GM19025 (cell line): ENCODE data around the gene SHROOM1.

Experiments
- ATAC-seq: cut with Tn5 transposase; IDR thresholded peaks from one replicate; pipeline ENCODE4 v1.9.1; 2021; ENCODE audit warnings: mild to moderate bottlenecking, low read depth, moderate library complexity; ENCODE audit not compliant: unreplicated experiment

The SHROOM1 gene

DNA sequence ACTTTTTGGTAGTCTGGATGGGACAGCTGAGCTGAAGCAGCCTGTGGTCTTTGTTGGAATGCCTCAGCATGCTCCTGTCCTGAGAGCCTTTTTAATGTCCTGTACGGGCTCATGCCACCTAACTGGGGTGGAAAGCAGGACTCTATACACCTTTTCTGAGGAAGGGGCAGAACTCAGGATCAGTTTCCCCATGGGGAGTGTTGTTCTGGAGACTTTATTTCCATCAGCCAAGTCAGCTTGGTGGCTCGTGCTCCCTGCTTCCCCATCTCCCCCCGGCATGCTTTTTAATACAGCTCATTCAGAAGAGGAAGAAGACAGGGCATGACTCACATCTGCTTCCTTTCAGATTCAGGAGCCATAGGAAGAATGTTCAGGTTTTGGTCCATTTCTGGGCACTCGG lies 48.3 kb downstream of the SHROOM1 start:
- no peak for ATAC-seq

GRCh38 chr5:132781029-132781428 lies 49.4 kb downstream of the SHROOM1 start:
- no peak for ATAC-seq

GRCh38 chr5:132780577-132780976 lies 49.9 kb downstream of the SHROOM1 start:
- ATAC-seq: no peak

DNA sequence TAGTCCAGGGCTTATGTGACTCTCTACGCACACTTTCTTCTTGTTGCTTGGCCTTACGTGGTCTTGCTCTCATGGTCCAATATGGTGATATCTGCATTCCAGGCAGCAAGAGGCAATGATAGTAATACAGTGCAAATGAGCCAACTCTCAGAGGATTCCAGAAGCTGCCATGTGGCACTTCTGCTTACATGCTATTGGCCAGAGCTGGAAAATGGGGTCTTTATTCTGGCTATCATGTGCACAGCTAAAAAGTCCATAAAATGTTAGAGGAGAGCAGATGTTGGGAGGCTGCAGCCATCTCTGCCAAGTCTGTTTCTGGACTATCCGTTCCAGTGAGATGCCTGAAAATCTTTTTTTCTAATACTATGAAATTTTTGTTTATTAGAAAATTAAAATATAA lies 50.5 kb downstream of the SHROOM1 start:
- ATAC-seq: no peak

DNA sequence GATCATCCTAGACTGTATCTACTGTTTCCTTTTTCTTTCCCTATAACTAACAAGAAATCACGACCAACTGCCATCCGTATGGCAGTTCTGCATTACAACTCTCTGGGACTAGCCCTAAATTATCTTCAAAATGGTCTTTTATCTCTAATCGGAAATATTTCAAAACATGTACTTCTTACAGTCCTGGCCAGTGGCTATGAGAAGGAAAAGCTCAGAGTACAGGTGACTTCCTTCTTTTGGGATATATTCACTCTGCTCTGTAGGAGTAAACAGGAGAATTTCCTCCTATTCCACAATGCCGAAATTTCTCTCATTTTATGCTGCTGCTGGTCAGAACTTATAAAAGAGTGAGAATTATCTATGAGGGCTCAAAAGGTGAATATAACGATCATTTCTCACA lies 51.6 kb downstream of the SHROOM1 start:
- ATAC-seq: no peak

- ATAC-seq: no peak
Observed at GRCh38 chr5:132778129-132778528, 52.3 kb downstream of the SHROOM1 start.

GRCh38 chr5:132777209-132778069 lies 53.0 kb downstream of the SHROOM1 start, which contains the start of gene SEPTIN8:
TSS of gene SEPTIN8 (minus strand) at chr5:132777239. CDS start at chr5:132777137, 102 bp downstream.
- peak; percentile 45 for ATAC-seq

- no peak for ATAC-seq
Observed at GRCh38 chr5:132776938-132777208, 53.6 kb downstream of the SHROOM1 start.

- ATAC-seq: no peak
Observed at GRCh38 chr5:132776131-132776937, 54.1 kb downstream of the SHROOM1 start.

DNA sequence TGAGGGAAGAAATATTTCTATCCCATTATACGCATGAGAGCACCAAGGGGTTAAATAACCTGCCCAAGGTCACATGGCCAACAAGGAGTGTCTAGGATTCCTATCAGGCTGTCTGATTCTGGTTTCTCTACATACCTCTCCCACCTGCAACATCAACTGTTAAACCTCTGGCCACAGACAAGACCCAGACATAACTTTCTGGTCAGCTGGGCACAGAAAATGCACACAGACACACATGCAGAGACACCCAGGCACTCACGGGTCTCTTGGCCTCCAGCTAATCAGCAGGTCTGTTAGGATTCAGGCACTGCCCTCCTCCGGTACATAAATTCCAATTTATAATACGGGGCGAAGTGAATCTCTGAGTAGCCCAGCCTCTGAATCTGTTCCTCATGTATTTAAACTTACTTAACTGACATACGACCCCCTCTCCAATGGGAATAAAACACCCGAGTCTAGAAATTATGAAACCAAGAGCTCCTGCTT lies 54.9 kb downstream of the SHROOM1 start:
- no peak for ATAC-seq

DNA sequence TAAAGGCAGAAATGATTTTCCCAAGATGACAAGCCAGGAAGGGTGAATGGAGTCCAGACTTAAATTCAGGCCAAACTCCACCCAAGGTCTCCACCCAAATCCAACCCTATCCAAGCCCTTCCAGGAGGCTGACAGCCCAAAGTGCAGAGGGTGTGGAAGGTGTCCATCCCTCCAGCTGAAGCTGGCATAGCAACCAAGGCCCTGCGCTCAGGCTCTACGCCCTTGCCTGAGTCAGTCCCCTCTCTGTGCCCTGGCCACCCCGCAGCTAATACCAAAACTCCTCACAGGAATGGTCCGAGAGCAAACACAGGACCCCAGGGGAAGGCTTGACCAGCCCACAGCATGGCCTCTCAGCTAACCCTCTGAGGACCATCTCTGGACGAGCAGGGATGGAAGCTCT lies 55.6 kb downstream of the SHROOM1 start:
- no peak for ATAC-seq

DNA sequence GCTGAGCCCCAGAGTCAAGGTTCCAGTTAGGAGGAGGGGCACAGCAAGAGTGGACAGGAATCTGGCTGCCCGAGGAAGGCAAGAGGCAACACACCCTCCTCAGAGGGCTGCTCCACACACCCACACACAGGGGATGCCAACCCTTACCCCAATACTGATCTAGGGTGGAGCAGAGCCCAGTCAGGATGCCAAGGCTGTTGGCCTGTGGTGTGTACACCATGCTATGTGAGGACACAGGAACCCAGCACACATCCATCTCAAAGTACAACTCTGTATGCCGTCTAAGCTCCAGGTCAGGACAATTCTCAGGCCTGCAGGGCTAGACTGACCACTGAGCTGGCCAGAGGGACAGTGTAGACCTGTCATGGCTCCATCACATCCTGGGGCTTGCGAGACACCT lies 56.0 kb downstream of the SHROOM1 start:
- no peak for ATAC-seq

DNA sequence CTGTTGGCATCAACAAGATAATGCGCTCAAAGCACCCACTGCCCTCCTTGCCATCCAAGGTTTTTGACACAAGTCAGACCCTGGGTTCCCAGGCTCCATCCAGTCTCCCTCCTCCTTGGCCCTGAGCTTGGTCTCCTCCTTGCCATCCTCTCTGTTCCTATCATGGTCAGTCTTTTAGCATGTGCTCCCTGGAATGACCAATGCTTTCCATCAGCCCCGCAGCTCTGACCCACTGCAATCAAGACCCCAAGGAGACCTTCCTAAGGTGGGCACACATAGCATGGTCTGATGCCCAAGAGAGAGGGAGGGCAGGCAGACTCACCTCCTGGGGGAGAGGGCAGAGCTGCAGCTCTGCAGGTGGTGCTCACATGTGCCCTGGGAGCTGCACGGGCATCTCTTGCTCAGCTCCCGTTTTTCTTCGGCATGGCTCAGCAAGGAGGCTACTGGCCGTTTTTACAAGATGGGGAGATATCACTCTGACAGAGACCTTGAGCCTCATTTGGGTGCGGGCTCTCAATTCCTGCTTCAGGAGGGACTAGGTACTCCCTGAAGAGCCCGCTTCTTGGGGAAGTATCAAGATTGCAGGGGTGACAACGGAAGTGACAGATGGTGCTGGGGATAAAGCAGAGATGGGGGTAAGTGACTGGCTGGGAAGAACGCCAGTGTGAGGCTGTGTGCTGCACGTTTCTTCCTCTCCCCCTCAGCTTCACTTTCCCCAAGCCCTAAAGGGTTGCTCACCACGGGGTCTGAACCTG lies 56.7 kb downstream of the SHROOM1 start:
- ATAC-seq: no peak

DNA sequence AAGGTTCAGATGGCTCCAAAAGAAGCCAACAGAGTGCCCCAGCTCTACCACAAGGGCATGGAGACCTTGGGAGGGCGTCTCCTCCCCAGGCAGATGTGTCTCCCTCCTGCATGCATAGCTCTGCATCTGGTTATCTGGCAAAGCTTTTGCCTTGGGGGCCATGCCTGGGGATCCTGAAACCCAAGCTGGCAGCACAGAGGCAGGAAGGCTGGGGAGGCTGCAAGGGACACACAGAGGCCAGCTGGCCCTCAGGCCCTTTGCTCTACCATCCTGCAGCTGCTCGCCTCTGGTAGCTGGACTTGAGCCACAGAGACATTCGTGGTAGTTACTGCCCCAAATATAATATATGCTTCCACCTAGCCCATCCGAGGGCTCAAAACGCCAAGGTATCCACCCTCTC lies 57.3 kb downstream of the SHROOM1 start:
- no peak for ATAC-seq

DNA sequence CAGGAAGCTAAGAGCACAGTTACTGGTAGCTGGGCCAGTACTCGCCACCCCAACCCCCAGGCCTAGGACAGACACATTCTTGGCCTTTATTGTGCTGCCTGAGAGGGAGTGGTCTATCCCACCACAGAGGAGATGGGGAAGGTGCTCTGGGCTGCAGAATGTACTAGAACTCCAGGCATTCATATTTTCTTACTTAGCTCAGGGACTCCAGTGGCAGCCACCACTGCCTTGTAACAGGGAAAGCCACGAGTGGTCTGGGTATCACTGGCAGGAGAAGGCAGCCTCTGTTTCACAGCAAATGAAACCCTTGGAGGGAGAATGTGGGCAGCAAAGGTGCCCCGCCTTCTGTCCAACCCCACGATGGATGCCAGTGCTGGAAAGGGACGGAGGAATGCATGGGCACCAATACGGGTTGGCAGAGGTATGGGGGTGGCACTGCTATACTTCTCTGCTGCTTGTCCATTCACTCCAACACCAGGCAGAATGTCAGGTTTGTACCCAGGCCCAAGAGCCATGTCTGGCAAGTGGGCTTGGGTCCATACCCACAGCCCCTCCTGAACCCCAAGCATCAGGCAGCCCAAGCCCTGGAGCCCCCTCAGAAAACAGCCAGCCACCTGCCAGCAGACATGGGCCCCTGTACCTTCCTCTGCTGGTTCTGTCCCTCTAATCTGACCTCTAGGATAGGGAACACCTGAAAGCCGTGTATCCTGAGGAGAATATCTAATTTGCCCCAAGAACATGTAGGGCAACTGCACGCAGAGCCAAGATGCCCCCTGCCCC lies 58.0 kb downstream of the SHROOM1 start:
- no peak for ATAC-seq
